ENCODE data around the gene SLC22A23.

SLC22A23 gene

GRCh38 chr6:3317741-3318211, 139.1 kb downstream of the SLC22A23 start:
- H3K4me3 ChIP-seq (ENCODE audit: low read length), result no peak overlapping the region
- no peak for DNase-seq (ENCODE audit: low read depth, low spot score)

- DNase-seq (ENCODE audit: low read depth, low spot score), result no peak
- H3K4me3 ChIP-seq (ENCODE audit: low read length), result no peak overlapping the region
These were observed 140.0 kb downstream of the SLC22A23 start for GRCh38 chr6:3316818-3317217.

GRCh38 chr6:3316331-3316730, 140.5 kb downstream of the SLC22A23 start:
- H3K4me3 ChIP-seq (ENCODE audit: low read length), result no peak overlapping the region
- no peak for DNase-seq (ENCODE audit: low read depth, low spot score)

GRCh38 chr6:3315841-3316240, 141.0 kb downstream of the SLC22A23 start:
- DNase-seq (ENCODE audit: low read depth, low spot score), result no peak
- no peak overlapping the region for H3K4me3 ChIP-seq (ENCODE audit: low read length)

GRCh38 chr6:3314621-3315467, 142.0 kb downstream of the SLC22A23 start:
- no peak for DNase-seq (ENCODE audit: low read depth, low spot score)
- H3K4me3 ChIP-seq (ENCODE audit: low read length), result no peak overlapping the region

- DNase-seq (ENCODE audit: low read depth, low spot score), result no peak
- H3K4me3 ChIP-seq (ENCODE audit: low read length), result no peak overlapping the region
These were observed 142.7 kb downstream of the SLC22A23 start for GRCh38 chr6:3314176-3314575.

- no peak for DNase-seq (ENCODE audit: low read depth, low spot score)
- no peak overlapping the region for H3K4me3 ChIP-seq (ENCODE audit: low read length)
These were observed 144.1 kb downstream of the SLC22A23 start for GRCh38 chr6:3312604-3313231.

- no peak for DNase-seq (ENCODE audit: low read depth, low spot score)
- no peak overlapping the region for H3K4me3 ChIP-seq (ENCODE audit: low read length)
These were observed 145.0 kb downstream of the SLC22A23 start for GRCh38 chr6:3311826-3312225.

GRCh38 chr6:3310703-3311102, 146.1 kb downstream of the SLC22A23 start:
- no peak for DNase-seq (ENCODE audit: low read depth, low spot score)
- no peak overlapping the region for H3K4me3 ChIP-seq (ENCODE audit: low read length)

- no peak for DNase-seq (ENCODE audit: low read depth, low spot score)
- H3K4me3 ChIP-seq (ENCODE audit: low read length), result no peak overlapping the region
These were observed 146.8 kb downstream of the SLC22A23 start for GRCh38 chr6:3310051-3310448.

- no peak for DNase-seq (ENCODE audit: low read depth, low spot score)
These were observed 147.3 kb downstream of the SLC22A23 start for GRCh38 chr6:3309391-3310050.

GRCh38 chr6:3308106-3308505, 148.7 kb downstream of the SLC22A23 start:
- no peak for DNase-seq (ENCODE audit: low read depth, low spot score)
- no peak overlapping the region for H3K4me3 ChIP-seq (ENCODE audit: low read length)

More at GRCh38 chr6:3309391-3310050, 147.3 kb downstream of the SLC22A23 start:
- no peak overlapping the region for H3K4me3 ChIP-seq (ENCODE audit: low read length)

- DNase-seq (ENCODE audit: low read depth, low spot score), result no peak
- H3K4me3 ChIP-seq (ENCODE audit: low read length), result no peak overlapping the region
These were observed 149.4 kb downstream of the SLC22A23 start for GRCh38 chr6:3307436-3307835.

- H3K4me3 ChIP-seq (ENCODE audit: low read length), result no peak overlapping the region
- DNase-seq (ENCODE audit: low read depth, low spot score), result no peak
These were observed 150.0 kb downstream of the SLC22A23 start for GRCh38 chr6:3306848-3307247.

GRCh38 chr6:3305831-3306230, 151.0 kb downstream of the SLC22A23 start:
- no peak overlapping the region for H3K4me3 ChIP-seq (ENCODE audit: low read length)
- DNase-seq (ENCODE audit: low read depth, low spot score), result no peak

- no peak for DNase-seq (ENCODE audit: low read depth, low spot score)
- H3K4me3 ChIP-seq (ENCODE audit: low read length), result no peak overlapping the region
These were observed 151.7 kb downstream of the SLC22A23 start for GRCh38 chr6:3305216-3305565.

GRCh38 chr6:3304500-3305215, 152.2 kb downstream of the SLC22A23 start:
- no peak for DNase-seq (ENCODE audit: low read depth, low spot score)
- H3K4me3 ChIP-seq (ENCODE audit: low read length), result no peak overlapping the region

GRCh38 chr6:3303795-3304411, 152.9 kb downstream of the SLC22A23 start:
- no peak overlapping the region for H3K4me3 ChIP-seq (ENCODE audit: low read length)
- DNase-seq (ENCODE audit: low read depth, low spot score), result no peak

- DNase-seq (ENCODE audit: low read depth, low spot score), result no peak
- H3K4me3 ChIP-seq (ENCODE audit: low read length), result no peak overlapping the region
These were observed 155.3 kb downstream of the SLC22A23 start for GRCh38 chr6:3301506-3301905.

Measured in Jurkat, Clone E6-1 (cell line).